HG03064 (cell line): ENCODE results near the gene CC2D2B.
"Not testable (repeated sequence)": the region's sequence is repeated elsewhere in the genome, so short reads cannot be mapped to it uniquely, and the experiment has no call there.

ENCODE experiments used
- ATAC-seq: cut with Tn5 transposase; IDR thresholded peaks from one replicate; pipeline ENCODE4 v1.9.1; 2021; ENCODE audit warnings: low read depth; ENCODE audit not compliant: unreplicated experiment

CC2D2B gene

DNA sequence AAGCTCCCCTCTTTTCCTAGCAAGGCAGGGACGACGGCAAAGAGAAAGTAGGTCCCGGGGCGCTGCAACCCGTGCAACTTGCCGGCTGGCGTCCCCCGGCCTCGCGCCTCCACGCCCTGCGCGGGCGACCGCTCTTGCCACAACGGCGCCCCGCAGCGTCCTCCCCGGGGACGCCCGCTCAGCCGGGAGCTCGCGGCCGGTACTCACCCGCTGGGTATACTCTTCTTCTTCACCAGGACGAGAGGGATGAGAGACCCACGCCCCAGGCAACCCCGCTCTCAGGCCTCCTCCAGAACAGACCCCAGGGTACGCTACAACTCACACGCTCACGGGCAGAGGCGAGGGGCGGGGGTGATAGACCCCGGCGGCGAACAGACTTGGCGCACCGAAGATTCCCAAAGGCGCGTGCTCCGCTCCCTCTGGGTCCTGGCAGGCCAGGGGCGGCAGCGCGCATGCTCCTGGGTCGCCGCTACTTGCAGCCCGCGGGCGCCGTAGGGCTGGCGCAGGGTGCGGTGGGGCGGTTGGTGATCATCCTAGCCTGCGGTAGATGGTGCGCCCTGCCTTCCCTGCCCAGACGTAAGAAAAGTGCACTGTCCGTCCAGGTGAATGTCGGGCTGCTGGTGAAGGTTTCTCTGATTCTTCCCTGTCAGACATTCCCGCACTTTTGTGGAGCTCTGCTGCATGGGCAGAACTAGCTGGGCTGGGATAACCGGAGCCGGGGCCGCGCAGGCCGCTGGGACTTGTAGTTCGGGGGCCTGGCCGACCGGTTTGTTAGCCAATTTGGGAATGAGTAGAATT is at the start of gene CC2D2B:
TSS of gene CC2D2B (plus strand) at position 520 of the 798 bp plus-strand sequence. CDS start 3,349 bp downstream, outside the sequence.
- ATAC-seq = peak; percentile 85

DNA sequence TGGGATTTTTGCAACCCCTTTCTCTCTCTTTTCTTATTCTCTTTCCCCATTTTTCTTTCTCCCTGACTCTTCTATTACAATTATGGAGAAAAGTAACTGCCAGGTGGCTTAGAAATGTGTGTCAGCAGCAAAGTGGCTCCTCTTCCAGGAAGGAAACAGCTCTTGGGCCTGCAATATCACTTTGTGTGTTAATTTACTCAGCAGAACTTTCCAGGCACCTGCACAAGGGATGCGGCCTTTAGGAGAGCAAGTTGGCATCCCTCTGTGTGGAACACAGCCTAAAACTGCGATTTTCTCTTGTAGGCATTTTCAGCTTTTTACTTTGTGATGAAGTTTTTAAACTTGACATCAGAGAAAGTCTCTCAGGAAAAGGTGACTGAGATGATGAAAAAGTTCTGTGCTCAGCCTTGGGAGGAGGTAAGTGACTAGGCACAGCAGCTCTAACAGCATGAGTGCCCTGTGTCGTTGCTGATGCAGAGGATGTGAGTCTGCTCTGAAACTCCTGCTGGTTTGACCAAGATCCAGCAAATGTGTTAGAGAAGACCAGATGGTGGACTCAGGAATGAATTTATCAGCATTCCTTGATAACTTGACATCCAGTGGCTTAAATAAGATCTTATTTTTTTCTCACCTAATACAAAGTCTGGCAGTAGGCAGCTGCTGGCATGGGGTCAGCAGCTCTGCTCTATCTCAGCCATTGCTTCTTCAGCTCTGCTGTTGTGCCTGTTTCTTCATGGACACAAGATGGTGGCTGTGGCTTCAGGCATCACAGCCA is 47.4 kb upstream of the CC2D2B start:
- ATAC-seq = no peak

DNA sequence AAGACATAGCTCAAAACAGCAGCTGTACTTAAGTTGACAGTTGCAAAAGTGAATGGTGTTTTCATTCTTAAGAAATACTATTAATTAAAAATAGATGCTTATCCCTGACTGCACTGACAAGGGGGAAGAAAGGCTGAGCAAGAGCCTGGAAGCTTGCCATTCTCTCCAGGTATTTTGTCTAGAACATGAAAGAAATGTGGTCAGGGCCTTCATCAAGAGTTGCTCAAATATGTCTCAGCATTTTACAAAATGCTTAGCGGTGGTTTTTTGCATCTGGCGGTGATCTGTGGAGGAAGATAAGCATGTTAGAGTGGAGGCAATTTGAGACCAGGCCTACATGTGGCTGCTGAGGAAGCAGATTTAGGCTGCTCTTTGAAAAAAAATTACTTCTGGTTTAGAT is 46.4 kb upstream of the CC2D2B start:
- no peak for ATAC-seq

DNA sequence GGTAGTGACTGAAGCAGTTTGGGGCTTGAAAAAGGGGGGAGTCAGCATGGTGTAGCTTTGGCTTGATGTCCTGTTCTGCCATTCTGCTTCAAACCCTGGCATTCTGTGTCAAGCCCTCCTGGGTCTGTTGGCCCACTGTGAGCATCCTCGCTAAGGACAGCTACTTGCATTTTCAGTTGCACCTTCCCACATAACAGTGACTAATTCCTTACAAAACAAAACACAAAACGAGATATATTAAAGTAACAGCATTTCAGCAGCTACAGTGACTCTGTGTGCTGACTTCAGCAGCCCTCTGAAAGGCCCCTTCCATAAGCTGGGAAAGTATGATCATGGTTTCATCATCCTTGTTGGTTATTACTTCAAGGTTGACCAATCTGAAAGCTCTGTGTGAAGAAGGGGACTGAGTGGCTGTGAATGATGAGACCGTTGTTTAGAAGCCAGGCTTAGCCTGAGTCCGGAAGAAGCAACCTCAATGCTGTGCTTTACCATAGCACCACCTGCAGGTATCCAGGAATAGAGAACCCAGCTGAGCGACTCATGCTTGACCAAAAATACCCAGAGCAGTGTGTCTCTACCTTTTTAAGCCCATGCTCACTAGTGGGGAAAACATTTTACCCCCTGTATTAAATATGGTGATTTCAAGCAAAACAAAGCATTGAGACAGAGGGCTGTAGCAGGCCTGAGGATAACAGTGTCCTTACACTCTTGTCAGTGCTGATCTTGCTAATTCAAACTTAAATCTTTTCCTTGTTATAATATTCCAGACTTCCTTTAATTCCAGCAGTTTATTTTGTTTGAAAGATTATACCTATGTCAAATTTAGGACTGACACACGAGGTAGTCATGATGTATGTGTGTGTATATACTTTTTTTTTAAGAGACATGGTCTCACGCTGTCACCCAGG is 42.6 kb upstream of the CC2D2B start:
- ATAC-seq = peak; percentile 81

- ATAC-seq = no peak
Observed at GRCh38 chr10:95865814-95866466, 41.8 kb upstream of the CC2D2B start.

DNA sequence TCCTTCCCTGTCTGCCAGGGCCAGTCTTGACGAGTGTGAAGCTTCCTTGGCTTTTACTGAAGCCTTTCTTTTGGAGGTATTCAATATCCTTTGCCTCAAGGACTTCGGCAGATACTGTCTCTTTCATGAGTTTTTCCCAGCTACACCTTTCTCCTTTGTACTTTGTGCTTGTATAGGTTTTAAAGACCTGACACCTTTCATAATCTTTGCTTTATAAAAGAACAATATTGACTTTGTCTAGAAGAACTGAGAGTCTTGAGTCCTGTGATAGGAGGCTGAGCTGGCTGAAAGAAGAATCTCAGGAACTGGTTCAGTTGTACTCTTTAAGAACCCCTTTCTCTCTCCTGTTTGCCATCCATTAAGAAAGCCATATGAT is 41.3 kb upstream of the CC2D2B start:
- ATAC-seq = no peak

- ATAC-seq = no peak
Observed at GRCh38 chr10:95867866-95868265, 39.9 kb upstream of the CC2D2B start.

DNA sequence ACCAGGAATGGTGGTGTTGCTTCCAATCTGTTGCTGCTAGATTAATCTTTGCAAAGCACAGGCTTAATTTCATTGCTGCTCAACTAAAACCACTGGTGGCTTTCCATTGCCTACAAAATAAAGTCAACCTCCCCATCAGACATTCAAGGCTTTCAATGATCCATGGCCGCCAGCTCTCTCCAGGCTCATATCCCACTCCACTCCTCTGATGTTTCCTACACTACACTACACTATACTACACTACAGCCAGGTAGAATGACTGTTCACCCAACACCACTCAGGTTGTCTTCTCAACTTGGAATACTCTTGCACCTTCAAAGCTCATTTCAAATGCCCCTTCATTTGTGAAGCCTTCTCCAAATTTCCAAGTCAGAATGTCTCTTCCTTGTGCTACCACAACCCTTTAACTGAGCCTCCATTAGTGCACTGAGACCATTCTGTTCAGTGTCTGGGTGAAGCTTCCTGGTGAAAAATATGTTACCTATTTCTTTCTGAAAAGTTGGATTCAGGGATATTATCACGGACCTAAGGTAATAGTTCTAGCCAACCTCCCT is 35.5 kb upstream of the CC2D2B start:
- ATAC-seq = no peak

DNA sequence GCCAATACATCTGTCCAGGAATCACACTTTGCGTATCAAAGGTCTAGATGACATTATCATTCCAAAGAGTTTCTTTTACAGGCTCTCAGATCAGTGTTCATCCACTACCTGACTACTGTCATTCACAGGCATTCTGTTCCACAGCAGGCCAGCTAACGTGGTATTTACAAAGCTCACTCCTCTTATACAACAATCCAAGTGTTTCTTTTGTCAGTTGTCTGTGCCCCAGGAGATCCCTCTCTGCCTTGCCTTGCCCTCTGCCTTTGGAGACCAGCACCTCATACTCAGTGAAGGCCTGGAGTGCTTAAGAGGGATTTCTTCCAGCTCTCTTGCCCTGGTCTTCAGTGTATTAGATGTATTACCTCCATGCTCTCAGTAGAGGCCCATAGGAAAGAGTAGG is 34.6 kb upstream of the CC2D2B start:
- ATAC-seq = no peak

DNA sequence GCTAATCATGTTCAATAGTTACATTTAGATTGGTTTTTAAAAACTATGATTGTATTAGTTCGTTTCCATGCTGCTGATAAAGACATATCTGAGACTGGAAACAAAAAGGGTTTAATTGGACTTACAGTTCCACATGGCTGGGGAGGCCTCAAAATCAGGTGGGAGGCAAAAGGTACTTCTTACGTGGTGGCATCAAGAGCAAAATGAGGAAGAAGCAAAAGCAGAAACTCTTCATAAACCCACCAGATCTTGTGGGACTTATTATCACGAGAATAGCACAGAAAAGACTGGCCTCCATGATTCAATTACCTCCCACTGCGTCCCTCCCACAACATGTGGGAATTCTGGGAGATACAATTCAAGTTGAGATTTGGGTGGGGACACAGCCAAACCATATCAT is 34.1 kb upstream of the CC2D2B start:
- ATAC-seq = no peak

DNA sequence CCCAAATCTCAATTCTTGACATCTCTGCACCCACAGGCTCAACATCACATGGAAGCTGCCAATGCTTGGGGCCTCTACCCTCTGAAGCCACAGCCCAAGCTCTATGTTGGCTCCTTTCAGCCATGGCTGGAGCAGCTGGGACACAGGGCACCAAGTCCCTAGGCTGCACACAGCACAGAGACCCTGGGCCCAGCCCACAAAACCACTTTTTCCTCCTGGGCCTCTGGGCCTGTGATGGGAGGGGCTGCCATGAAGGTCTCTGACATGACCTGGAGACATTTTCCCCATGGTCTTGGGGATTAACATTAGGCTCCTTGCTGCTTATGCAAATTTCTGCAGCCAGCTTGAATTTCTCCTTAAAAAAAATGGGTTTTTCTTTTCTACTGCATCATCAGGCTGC is 33.0 kb upstream of the CC2D2B start:
- not testable (repeated sequence) for ATAC-seq

GRCh38 chr10:95876756-95877155 is 31.0 kb upstream of the CC2D2B start:
- ATAC-seq = no peak

- no peak for ATAC-seq
Observed at GRCh38 chr10:95877881-95878280, 29.9 kb upstream of the CC2D2B start.

DNA sequence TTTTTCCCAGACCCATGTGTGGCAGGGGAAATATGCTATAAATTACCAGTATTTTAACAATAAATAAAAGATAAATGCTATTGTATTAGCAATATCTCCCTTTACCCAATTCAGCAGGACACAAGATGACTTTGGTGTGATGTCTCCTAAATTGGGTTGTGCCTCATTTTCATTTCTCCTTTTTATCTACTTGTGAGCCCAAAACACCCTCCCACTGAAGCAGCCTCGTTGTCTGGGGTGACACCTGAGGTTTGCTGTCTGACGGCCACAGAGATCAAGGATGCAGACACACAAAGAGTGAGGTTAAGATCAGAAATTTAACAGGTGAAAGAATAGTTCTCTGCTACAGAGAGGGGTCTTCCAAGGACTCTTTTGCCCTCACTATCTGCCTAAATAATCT is 27.1 kb upstream of the CC2D2B start:
- ATAC-seq = no peak

- ATAC-seq = no peak
Observed at GRCh38 chr10:95881316-95881715, 26.5 kb upstream of the CC2D2B start.

GRCh38 chr10:95889830-95890229 is 17.9 kb upstream of the CC2D2B start:
- no peak for ATAC-seq

- no peak for ATAC-seq
Observed at GRCh38 chr10:95896071-95896850, 11.5 kb upstream of the CC2D2B start.

- ATAC-seq = not testable (repeated sequence)
Observed at GRCh38 chr10:95905897-95906580, 1.7 kb upstream of the CC2D2B start.
